Measurements from ENCODE around the gene KAZN. TPM values are rescaled to one million over a fixed set of nuclear protein-coding genes. Genes with fewer than 3 reads are reported as not detected.
"Not testable (repeated sequence)": the region's sequence is repeated elsewhere in the genome, so short reads cannot be mapped to it uniquely, and the experiment has no call there.

KAZN gene
- total RNA-seq, 1 donor from 2014 or later: 37.2 TPM

GRCh38 chr1:15027515-15027986, 429.1 kb downstream of the KAZN start:
- peak; percentile 81 for DNase-seq (ENCODE audit: low spot score)

GRCh38 chr1:15028102-15028501, 429.6 kb downstream of the KAZN start:
- peak; percentile 73 for ATAC-seq
- DNase-seq (ENCODE audit: low spot score): peak; percentile 70
- intact Hi-C loops (cut with DNase I): no loop called here

More at GRCh38 chr1:15027515-15027986, 429.1 kb downstream of the KAZN start:
- ATAC-seq: peak; percentile 82
- intact Hi-C loops (cut with DNase I): no loop called here

GRCh38 chr1:15028616-15029015, 430.1 kb downstream of the KAZN start:
- intact Hi-C loops (cut with DNase I): no loop called here
- DNase-seq (ENCODE audit: low spot score): no peak
- ATAC-seq: no peak

- no peak for DNase-seq (ENCODE audit: low spot score)
- intact Hi-C loops (cut with DNase I): no loop called here
- ATAC-seq: no peak
Observed at GRCh38 chr1:15029036-15029435, 430.6 kb downstream of the KAZN start.

DNA sequence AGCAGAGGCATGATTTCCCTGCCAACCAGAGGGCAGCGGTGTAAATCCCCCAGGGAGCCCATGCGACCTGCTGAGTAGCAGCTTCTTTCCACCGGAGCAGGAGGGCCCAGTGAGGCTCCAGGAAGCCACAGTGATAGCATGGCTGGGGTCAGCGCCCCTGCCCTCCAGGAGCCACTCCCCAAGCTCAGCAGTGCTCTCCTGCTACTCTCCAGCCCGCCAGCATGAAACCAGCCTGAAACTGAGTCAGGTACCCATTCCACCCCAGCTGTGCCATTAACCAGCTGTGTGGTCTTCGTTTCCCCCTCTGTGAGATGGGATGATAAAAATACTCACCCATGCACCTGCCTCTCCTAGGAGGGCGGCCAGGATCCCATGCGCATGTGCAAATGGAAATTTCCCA, 431.3 kb downstream of the KAZN start:
- no peak for DNase-seq (ENCODE audit: low spot score)
- ATAC-seq: no peak
- intact Hi-C loops (cut with DNase I): loop anchor here (10.0 kb wide), 1 partner anchor 105 kb away; no protein-coding TSS in a partner anchor

- intact Hi-C loops (cut with DNase I): loop anchor here (10.0 kb wide), 1 partner anchor 107 kb away; no protein-coding TSS in a partner anchor
- no peak for ATAC-seq
Observed at GRCh38 chr1:15031251-15031933, 432.9 kb downstream of the KAZN start.

DNA sequence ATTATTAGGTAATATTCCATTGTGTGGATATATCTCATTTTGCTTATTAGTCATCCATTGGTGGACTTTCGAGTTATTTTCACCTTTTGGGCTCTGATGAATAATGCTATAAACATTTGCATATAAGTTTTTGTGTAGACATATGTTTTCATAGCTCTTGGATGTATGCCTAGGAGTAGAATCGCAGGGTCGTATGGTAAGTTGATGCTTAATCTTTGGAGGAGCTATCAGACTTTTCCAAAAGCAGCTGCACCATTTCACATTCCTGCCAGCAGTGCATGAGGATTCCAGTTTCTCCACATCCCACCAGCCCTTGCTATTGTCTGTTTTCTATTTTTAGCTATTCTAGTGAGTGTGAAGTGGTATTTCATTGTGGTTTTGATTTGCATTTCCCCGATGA, 434.8 kb downstream of the KAZN start:
- ATAC-seq: no peak
- DNase-seq (ENCODE audit: low spot score): no peak
- intact Hi-C loops (cut with DNase I): loop anchor here (10.0 kb wide), 1 partner anchor 108 kb away; no protein-coding TSS in a partner anchor

More at GRCh38 chr1:15031251-15031933, 432.9 kb downstream of the KAZN start:
- no peak for DNase-seq (ENCODE audit: low spot score)

- intact Hi-C loops (cut with DNase I): loop anchor here (10.0 kb wide), 1 partner anchor 110 kb away; no protein-coding TSS in a partner anchor
- ATAC-seq (no peak), DNase-seq (ENCODE audit: low spot score) (no peak)
Observed at GRCh38 chr1:15034656-15035055, 436.2 kb downstream of the KAZN start.

- ATAC-seq (no peak), DNase-seq (ENCODE audit: low spot score) (no peak)
- intact Hi-C loops (cut with DNase I): loop anchor here (10.0 kb wide), 1 partner anchor 110 kb away; no protein-coding TSS in a partner anchor
Observed at GRCh38 chr1:15035236-15035635, 436.8 kb downstream of the KAZN start.

DNA sequence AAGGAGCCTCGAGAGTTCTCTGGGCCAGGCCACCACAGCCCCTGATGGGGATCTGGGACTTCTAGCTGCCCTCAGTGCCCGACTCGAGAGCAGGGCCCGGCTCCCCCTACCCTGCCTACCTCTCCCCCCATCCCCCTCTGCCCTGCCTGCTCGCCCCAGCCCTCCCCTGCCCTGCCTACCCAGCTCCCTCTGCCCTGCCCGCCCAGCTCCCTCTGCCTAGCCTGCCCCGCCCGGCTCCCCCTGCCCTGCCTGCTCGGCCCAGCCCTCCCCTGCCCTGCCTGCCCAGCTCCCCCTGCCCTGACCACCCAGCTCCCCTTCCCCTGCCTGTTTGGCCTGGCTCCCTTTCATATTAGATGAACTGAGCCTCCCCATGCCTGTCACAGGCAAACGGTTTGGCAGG, 437.6 kb downstream of the KAZN start:
- intact Hi-C loops (cut with DNase I): loop anchor here (10.0 kb wide), 1 partner anchor 111 kb away; no protein-coding TSS in a partner anchor
- DNase-seq (ENCODE audit: low spot score): no peak
- no peak for ATAC-seq

GRCh38 chr1:15038232-15039016, 439.9 kb downstream of the KAZN start:
- ATAC-seq: no peak
- DNase-seq (ENCODE audit: low spot score): no peak
- intact Hi-C loops (cut with DNase I): loop anchor here (10.0 kb wide), 1 partner anchor 114 kb away; no protein-coding TSS in a partner anchor

DNA sequence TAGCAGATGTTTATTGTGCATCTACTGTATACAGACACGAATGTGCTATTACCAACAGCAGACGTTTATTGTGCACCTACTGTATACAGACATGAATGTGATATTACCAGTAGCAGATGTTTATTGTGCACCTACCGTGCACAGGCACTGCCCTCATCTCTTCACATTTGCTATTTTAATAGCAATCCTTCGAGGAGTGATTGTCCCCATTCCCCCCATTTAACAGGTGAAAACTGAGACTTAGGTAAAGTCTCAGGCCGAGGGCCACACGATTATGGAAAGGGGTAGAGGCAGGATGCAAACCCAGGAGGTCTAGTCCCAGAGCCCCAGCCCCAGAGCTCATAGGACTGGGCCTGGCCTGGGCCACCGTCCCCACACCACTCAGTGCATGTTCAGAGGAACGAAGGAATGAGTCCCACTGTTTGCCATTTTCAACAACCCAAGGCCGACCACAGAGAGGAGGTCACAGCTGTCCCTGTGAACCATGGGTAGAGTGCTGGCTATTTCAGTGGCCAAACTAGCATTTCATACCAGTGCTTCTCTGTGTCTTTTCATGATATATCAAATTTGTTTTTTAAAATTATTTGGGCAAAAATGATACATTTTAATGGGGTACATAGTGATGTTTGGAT, 440.6 kb downstream of the KAZN start:
- ATAC-seq (no peak), DNase-seq (ENCODE audit: low spot score) (no peak)
- intact Hi-C loops (cut with DNase I): loop anchor here (10.0 kb wide), 1 partner anchor 114 kb away; no protein-coding TSS in a partner anchor

GRCh38 chr1:15039901-15040300, 441.4 kb downstream of the KAZN start:
- DNase-seq (ENCODE audit: low spot score) (no peak), ATAC-seq (no peak)
- intact Hi-C loops (cut with DNase I): loop anchor here (10.0 kb wide), 1 partner anchor 115 kb away; no protein-coding TSS in a partner anchor

GRCh38 chr1:15040685-15041084, 442.2 kb downstream of the KAZN start:
- DNase-seq (ENCODE audit: low spot score); intact Hi-C loops (cut with DNase I); ATAC-seq: not testable (repeated sequence)

GRCh38 chr1:15042866-15043265, 444.4 kb downstream of the KAZN start:
- DNase-seq (ENCODE audit: low spot score) (no peak), ATAC-seq (peak; percentile 18)
- intact Hi-C loops (cut with DNase I): no loop called here

- ATAC-seq: no peak
- intact Hi-C loops (cut with DNase I): no loop called here
- DNase-seq (ENCODE audit: low spot score): no peak
Observed at GRCh38 chr1:15043934-15044333, 445.4 kb downstream of the KAZN start.

GRCh38 chr1:15045123-15045522, 446.6 kb downstream of the KAZN start:
- ATAC-seq (no peak), DNase-seq (ENCODE audit: low spot score) (no peak)
- intact Hi-C loops (cut with DNase I): no loop called here

GRCh38 chr1:15046487-15047165, 448.1 kb downstream of the KAZN start:
- intact Hi-C loops (cut with DNase I): no loop called here
- ATAC-seq (peak; percentile 84), DNase-seq (ENCODE audit: low spot score) (peak; percentile 86)

- DNase-seq (ENCODE audit: low spot score): no peak
- no peak for ATAC-seq
- intact Hi-C loops (cut with DNase I): no loop called here
Observed at GRCh38 chr1:15047237-15047636, 448.8 kb downstream of the KAZN start.

Data from sciatic nerve (tissue), 2 donors.